Neural crest cell (in vitro differentiated cells): ENCODE results near the gene SPECC1. TPM values are rescaled to one million over a fixed set of nuclear protein-coding genes. Genes with fewer than 3 reads are reported as not detected.

Experiments
- DNase-seq: peaks from one replicate; pipeline ENCODE4 v3.0.0; 2021; ENCODE audit warnings: low read depth, mixed read lengths, low spot score
- H3K27ac Mint-ChIP-seq: one replicate; pipeline ENCODE4 v1.8.0; 2021; ENCODE audit warnings: mild to moderate bottlenecking, mixed read lengths; ENCODE audit not compliant: unreplicated experiment
- H3K27me3 Mint-ChIP-seq: 2 replicates; pipeline ENCODE4 v1.8.0; 2021; ENCODE audit warnings: low read depth, mild to moderate bottlenecking, mixed read lengths
- H3K36me3 Mint-ChIP-seq: 2 replicates; pipeline ENCODE4 v1.8.0; 2021; ENCODE audit warnings: low read depth, mild to moderate bottlenecking, mixed read lengths
- H3K4me1 Mint-ChIP-seq: 2 replicates; pipeline ENCODE4 v1.8.0; 2021; ENCODE audit warnings: mixed read lengths
- H3K4me3 Mint-ChIP-seq: one replicate; pipeline ENCODE4 v1.8.0; 2021; ENCODE audit warnings: mild to moderate bottlenecking, mixed read lengths
- H3K9me3 Mint-ChIP-seq: 2 replicates; pipeline ENCODE4 v1.8.0; 2021; ENCODE audit warnings: mixed read lengths
- total RNA-seq: library from RNA; stranded (reverse); gene quantifications from 2 replicates; pipeline ENCODE4 v1.2.1, GENCODE V29; 2021
- TF ChIP-seq, protein P1 (sequence below): fragments of 200-600 bp; sonication (generic); conservative IDR thresholded peaks from 2 replicates; pipeline ENCODE4 v1.5.0; 2021; ENCODE audit warnings: antibody characterized with exemption, mild to moderate bottlenecking

Gene SPECC1
- total RNA-seq, 1 donor from 2014 or later, result 71.0 TPM

DNA sequence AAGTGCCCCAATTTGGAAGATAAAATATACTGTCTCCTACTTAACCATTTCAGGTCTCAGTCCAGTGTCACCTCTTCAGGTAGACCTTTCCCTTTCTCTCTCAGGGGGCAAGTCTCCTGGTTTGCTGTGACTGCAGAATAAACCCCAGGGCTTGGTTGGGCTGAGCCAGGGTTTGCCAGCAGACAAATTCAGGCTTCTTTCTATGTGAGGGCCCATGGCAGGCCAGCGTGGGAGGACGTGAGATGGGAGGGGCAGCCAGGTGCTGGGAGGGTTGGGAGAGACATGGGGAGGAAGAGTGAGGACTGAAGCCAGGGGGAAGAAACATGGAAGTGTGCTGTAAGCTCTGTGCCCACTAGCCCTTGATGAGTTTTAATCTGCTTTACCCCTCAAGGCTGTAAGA lies 163.2 kb downstream of the SPECC1 start:
- Mint-ChIP-seq H3K4me1 (peaks cover 38% of the 10 kb centered on the region), H3K27ac (peak overlapping the region; percentile 48), H3K9me3 (no peaks in the 10 kb centered on the region), H3K4me3 (no peak overlapping the region), H3K27me3 (no peaks in the 10 kb centered on the region), H3K36me3 (no peaks in the 10 kb centered on the region)
- DNase-seq, result no peak
- TF ChIP-seq, protein P1, sequence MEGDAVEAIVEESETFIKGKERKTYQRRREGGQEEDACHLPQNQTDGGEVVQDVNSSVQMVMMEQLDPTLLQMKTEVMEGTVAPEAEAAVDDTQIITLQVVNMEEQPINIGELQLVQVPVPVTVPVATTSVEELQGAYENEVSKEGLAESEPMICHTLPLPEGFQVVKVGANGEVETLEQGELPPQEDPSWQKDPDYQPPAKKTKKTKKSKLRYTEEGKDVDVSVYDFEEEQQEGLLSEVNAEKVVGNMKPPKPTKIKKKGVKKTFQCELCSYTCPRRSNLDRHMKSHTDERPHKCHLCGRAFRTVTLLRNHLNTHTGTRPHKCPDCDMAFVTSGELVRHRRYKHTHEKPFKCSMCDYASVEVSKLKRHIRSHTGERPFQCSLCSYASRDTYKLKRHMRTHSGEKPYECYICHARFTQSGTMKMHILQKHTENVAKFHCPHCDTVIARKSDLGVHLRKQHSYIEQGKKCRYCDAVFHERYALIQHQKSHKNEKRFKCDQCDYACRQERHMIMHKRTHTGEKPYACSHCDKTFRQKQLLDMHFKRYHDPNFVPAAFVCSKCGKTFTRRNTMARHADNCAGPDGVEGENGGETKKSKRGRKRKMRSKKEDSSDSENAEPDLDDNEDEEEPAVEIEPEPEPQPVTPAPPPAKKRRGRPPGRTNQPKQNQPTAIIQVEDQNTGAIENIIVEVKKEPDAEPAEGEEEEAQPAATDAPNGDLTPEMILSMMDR, result no peak

DNA sequence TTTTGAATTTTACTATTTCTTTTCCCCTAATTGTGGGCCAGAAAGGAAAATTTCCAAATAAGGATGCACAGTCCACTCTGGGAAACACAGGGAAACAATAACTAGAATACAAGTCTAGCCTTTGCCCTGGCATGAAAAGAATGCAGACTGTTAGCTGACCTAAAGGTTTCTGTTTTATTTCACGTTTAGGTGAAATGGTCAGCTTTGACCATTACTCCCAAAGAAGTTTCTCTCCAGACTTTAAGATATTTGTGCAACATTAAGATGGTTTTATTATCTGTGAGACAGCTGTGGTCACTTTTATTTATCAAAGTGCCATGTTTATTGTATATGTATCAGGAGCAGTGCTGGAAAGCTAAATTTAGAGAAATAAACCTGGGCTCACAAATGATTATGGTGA lies 163.9 kb downstream of the SPECC1 start:
- Mint-ChIP-seq H3K27me3 (no peaks in the 10 kb centered on the region), H3K4me1 (peaks cover 39% of the 10 kb centered on the region), H3K27ac (no peak overlapping the region), H3K4me3 (no peak overlapping the region), H3K9me3 (no peaks in the 10 kb centered on the region), H3K36me3 (no peaks in the 10 kb centered on the region)
- TF ChIP-seq, protein P1, result no peak
- no peak for DNase-seq

DNA sequence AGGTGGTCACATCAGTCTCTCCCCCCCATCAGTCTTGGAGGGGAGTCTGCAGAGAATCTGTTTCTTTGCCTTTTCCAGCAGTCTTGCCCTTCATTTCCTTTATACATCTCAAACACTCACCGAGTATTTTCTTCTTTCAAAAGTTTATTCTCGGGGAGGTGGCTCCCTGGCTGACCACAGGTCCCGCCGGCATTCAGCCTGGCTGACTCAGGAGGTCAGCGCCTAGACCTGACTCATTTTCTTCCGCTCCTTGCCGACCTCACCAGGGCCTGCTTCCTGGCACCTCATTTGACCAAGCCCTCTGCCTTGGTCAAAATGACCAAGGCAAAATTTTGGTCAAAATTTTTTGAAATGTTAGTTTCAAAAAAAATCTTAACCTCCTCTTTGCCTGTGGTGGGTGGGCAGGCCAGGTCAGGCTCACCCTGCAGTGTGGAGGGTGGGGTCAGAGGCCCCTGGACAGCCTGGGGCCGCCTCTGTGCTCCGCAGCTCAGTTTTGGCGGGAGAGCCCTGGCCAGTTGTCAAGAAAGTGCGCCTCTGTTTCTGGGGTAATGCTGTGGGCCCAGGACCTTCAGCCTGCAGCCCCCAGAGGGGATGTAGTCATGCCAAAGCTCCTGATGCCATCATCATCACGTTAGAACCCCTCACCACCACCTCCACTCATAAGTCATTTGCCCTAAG lies 165.6 kb downstream of the SPECC1 start:
- Mint-ChIP-seq H3K4me1 (peaks cover 51% of the 10 kb centered on the region), H3K4me3 (no peak overlapping the region), H3K27me3 (no peaks in the 10 kb centered on the region), H3K36me3 (no peaks in the 10 kb centered on the region), H3K9me3 (no peaks in the 10 kb centered on the region), H3K27ac (no peak overlapping the region)
- TF ChIP-seq, protein P1, result no peak
- no peak for DNase-seq

DNA sequence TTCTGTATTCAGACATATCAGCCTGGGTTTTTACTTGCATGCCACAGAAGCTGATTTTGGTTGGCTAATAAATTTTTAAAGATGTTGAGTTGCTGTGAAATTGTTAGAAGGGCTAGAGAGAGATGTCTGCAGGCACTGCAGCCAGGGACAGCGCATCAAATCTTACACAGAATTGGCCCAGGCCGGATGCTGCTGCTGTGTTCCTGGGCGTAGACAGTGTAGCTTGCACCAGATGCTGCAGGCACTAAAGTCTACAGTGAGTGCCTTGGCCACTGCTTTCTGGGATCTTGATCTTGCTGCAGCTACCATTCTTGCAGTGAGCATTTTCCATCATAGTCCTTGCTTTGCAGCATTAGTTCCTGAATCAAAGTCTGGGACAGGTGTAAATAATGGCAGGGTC lies 169.9 kb downstream of the SPECC1 start:
- Mint-ChIP-seq H3K27ac (no peak overlapping the region), H3K36me3 (no peaks in the 10 kb centered on the region), H3K4me1 (peaks cover 42% of the 10 kb centered on the region), H3K27me3 (no peaks in the 10 kb centered on the region), H3K9me3 (no peaks in the 10 kb centered on the region), H3K4me3 (no peak overlapping the region)
- TF ChIP-seq, protein P1, result no peak
- no peak for DNase-seq

DNA sequence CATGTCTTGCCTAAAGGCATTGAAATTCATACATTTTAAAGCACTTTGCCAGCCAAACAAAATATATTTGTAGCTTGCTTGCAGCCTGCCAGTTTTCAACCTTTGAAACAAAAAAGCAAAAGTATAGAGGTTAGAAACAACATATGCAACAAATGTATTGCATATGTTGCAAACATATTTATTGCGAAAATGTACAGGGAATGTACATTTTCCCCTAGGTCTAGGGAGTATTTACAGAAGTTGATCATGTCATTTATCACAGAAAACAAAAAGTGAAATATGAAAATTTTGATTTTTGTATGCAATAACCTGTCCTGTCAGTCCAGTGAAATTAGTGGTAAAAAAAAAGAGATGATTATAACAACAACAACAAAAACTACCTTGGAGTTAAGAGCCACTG lies 171.5 kb downstream of the SPECC1 start:
- TF ChIP-seq, protein P1, result no peak
- no peak overlapping the region for H3K4me3 Mint-ChIP-seq
- H3K9me3 Mint-ChIP-seq, result no peaks in the 10 kb centered on the region
- no peak overlapping the region for H3K27ac Mint-ChIP-seq
- H3K27me3 Mint-ChIP-seq, result no peaks in the 10 kb centered on the region
- no peaks in the 10 kb centered on the region for H3K36me3 Mint-ChIP-seq
- H3K4me1 Mint-ChIP-seq, result peaks cover 40% of the 10 kb centered on the region
- DNase-seq, result no peak
